ENCODE measurements around the gene CARHSP1.

The CARHSP1 gene

GRCh38 chr16:8869212-8869987 lies 594 bp upstream of the CARHSP1 start:
- peak; percentile 54 for DNase-seq

GRCh38 chr16:8867932-8868415 lies 832 bp downstream of the CARHSP1 start:
- DNase-seq = no peak

- DNase-seq = peak; percentile 53
These were observed 1.4 kb downstream of the CARHSP1 start for GRCh38 chr16:8867216-8867931.

- no peak for DNase-seq
These were observed 2.0 kb downstream of the CARHSP1 start for GRCh38 chr16:8866884-8867215.

GRCh38 chr16:8866118-8866883 lies 2.5 kb downstream of the CARHSP1 start:
- no peak for DNase-seq

- no peak for DNase-seq
These were observed 3.5 kb downstream of the CARHSP1 start for GRCh38 chr16:8865145-8865882.

GRCh38 chr16:8864480-8865110 lies 4.2 kb downstream of the CARHSP1 start:
- DNase-seq = no peak

GRCh38 chr16:8863594-8864424 lies 5.0 kb downstream of the CARHSP1 start:
- DNase-seq = peak; percentile 34

GRCh38 chr16:8862309-8863130 lies 6.3 kb downstream of the CARHSP1 start:
- DNase-seq = no peak

- DNase-seq = no peak
These were observed 7.1 kb downstream of the CARHSP1 start for GRCh38 chr16:8861563-8862308.

- no peak for DNase-seq
These were observed 8.6 kb downstream of the CARHSP1 start for GRCh38 chr16:8859913-8860881.

GRCh38 chr16:8858994-8859912 lies 9.6 kb downstream of the CARHSP1 start:
- no peak for DNase-seq

GRCh38 chr16:8855972-8856371 lies 12.8 kb downstream of the CARHSP1 start:
- DNase-seq = no peak

- DNase-seq = no peak
These were observed 13.6 kb downstream of the CARHSP1 start for GRCh38 chr16:8855051-8855786.

- no peak for DNase-seq
These were observed 14.4 kb downstream of the CARHSP1 start for GRCh38 chr16:8854298-8854948.

GRCh38 chr16:8853611-8854010 lies 15.2 kb downstream of the CARHSP1 start:
- no peak for DNase-seq

Measured in NCI-H82 (cell line).